ENCODE results near the gene GPR101.

The GPR101 gene

DNA sequence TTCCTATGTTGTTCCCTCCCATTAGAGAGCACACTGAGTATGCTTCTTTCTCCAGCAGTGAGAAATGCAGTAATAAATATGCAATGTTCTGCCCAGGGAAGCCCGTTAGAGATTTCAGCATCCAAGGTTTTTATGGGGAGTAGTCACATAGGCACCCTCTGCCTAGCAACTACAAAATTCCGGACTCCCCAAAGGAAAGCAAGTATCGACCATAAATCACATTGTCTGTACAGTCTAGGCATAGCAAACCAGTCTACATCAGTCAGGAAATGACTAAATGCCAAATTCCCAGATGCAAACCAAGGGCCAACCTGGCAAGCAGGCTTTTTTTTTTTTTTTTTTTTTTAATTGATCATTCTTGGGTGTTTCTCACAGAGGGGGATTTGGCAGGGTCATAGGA, 34.8 kb downstream of the GPR101 start:
- Mint-ChIP-seq H3K27me3 (ENCODE audit: low read depth) (no peaks in the 10 kb centered on the region), H3K4me1 (no peaks in the 10 kb centered on the region), H3K27ac (no peak overlapping the region), H3K36me3 (ENCODE audit: low read depth) (peaks cover 4% of the 10 kb centered on the region), H3K4me3 (no peak overlapping the region), H3K9me3 (peaks cover 17% of the 10 kb centered on the region)
- TF ChIP-seq, protein P1, sequence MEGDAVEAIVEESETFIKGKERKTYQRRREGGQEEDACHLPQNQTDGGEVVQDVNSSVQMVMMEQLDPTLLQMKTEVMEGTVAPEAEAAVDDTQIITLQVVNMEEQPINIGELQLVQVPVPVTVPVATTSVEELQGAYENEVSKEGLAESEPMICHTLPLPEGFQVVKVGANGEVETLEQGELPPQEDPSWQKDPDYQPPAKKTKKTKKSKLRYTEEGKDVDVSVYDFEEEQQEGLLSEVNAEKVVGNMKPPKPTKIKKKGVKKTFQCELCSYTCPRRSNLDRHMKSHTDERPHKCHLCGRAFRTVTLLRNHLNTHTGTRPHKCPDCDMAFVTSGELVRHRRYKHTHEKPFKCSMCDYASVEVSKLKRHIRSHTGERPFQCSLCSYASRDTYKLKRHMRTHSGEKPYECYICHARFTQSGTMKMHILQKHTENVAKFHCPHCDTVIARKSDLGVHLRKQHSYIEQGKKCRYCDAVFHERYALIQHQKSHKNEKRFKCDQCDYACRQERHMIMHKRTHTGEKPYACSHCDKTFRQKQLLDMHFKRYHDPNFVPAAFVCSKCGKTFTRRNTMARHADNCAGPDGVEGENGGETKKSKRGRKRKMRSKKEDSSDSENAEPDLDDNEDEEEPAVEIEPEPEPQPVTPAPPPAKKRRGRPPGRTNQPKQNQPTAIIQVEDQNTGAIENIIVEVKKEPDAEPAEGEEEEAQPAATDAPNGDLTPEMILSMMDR (IDR thresholded peaks at IDR 0.05; ENCODE audit: unreplicated experiment in 3 of 3), result no peak
